Measurements from ENCODE around the gene PKN3. TPM values are rescaled to one million over a fixed set of nuclear protein-coding genes. Genes with fewer than 3 reads are reported as not detected.

PKN3 gene
- total and polyA plus RNA-seq, 2 of the 13 experiments (the other 11 are each of a cell fraction or from before 2014, with no cell fraction given): 10.5 to 13.2 TPM

DNA sequence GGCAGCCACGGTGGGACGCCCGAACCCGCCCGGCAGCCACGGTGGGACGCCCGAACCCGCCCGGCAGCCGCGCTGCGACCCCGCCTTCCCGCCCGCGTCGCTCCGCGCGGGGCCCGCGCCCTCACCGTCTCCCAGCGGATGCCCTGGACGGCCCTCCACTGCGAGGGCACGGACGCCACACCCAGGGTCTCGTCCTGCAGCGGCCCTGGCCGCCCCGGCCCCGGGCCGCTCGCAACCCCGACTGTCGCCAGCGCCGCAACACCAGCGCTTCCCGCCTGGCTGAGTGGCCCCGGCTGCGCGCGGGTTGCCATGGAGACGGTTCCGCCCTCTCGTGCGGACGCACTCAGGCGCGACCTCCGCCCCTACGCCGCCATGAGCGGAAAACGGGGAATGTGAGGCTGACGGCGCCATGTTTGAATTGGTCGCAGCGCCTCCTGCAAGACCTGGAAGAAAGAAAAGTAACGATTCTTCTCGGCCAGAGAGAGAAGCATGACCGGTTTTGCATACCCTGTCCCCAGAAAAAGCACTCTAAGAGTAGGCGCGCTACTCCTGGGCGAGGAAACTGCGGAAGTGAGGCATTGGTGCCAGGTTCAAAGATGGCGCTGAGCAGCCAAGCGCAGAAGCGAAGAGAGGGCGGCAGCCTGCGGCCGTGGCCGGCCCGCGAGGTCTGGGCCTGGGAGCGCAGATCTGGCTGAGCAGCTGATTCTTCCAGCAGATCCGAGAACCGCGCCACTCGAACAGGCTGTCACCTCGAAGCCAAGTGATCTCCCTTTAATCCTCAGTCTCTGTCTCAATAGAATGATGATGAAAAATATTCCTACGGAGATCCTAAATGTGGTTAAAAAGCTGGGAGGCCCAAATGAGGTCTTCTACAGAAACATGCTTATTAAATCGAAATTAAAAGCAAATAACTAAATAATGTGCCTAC is 45.6 kb upstream of the PKN3 start, which contains the start of gene DYNC2I2 (continued):
- no peak for TF ChIP-seq NPAS2 (CRISPR knock-in tag; IDR thresholded peaks at IDR 0.05; ENCODE audit: borderline replicate concordance)
- peak; percentile 49; the same call in 1 of the 2 replicates for TF ChIP-seq ESRRA (CRISPR knock-in tag; IDR thresholded peaks at IDR 0.05; ENCODE audit: low read depth)
- TF ChIP-seq, protein P1, sequence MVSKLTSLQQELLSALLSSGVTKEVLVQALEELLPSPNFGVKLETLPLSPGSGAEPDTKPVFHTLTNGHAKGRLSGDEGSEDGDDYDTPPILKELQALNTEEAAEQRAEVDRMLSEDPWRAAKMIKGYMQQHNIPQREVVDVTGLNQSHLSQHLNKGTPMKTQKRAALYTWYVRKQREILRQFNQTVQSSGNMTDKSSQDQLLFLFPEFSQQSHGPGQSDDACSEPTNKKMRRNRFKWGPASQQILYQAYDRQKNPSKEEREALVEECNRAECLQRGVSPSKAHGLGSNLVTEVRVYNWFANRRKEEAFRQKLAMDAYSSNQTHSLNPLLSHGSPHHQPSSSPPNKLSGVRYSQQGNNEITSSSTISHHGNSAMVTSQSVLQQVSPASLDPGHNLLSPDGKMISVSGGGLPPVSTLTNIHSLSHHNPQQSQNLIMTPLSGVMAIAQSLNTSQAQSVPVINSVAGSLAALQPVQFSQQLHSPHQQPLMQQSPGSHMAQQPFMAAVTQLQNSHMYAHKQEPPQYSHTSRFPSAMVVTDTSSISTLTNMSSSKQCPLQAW (CRISPR knock-in tag; IDR thresholded peaks at IDR 0.05): peak; percentile 93
- TF ChIP-seq PAF1 (CRISPR knock-in tag; IDR thresholded peaks at IDR 0.05): no peak
- TF ChIP-seq ZNF605 (CRISPR knock-in tag; IDR thresholded peaks at IDR 0.05): 0 out of 2 replicates have a peak, but pooled peaks have one; percentile 69
- no peak for TF ChIP-seq ZMYM2 (CRISPR knock-in tag; IDR thresholded peaks at IDR 0.05)
- TF ChIP-seq ZNF274 (CRISPR knock-in tag; IDR thresholded peaks at IDR 0.05): peak; percentile 32
- TF ChIP-seq FOXM1 (CRISPR knock-in tag; IDR thresholded peaks at IDR 0.05): no peak
- TF ChIP-seq CENPBD1 (CRISPR knock-in tag; IDR thresholded peaks at IDR 0.05; ENCODE audit: borderline replicate concordance, low read depth): no peak; the same call in 1 of the 2 replicates
- peak; percentile 71; the same call in 1 of the 2 replicates for TF ChIP-seq ZZZ3 (CRISPR knock-in tag; IDR thresholded peaks at IDR 0.05; ENCODE audit: borderline replicate concordance)
- peak; percentile 83 for TF ChIP-seq REPIN1 (CRISPR knock-in tag; IDR thresholded peaks at IDR 0.05; ENCODE audit: borderline replicate concordance, low read depth)
- TF ChIP-seq, protein P2, sequence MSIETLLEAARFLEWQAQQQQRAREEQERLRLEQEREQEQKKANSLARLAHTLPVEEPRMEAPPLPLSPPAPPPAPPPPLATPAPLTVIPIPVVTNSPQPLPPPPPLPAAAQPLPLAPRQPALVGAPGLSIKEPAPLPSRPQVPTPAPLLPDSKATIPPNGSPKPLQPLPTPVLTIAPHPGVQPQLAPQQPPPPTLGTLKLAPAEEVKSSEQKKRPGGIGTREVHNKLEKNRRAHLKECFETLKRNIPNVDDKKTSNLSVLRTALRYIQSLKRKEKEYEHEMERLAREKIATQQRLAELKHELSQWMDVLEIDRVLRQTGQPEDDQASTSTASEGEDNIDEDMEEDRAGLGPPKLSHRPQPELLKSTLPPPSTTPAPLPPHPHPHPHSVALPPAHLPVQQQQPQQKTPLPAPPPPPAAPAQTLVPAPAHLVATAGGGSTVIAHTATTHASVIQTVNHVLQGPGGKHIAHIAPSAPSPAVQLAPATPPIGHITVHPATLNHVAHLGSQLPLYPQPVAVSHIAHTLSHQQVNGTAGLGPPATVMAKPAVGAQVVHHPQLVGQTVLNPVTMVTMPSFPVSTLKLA (IDR thresholded peaks at IDR 0.05): peak; percentile 56; the same call in 1 of the 2 replicates
- TF ChIP-seq, protein P3, sequence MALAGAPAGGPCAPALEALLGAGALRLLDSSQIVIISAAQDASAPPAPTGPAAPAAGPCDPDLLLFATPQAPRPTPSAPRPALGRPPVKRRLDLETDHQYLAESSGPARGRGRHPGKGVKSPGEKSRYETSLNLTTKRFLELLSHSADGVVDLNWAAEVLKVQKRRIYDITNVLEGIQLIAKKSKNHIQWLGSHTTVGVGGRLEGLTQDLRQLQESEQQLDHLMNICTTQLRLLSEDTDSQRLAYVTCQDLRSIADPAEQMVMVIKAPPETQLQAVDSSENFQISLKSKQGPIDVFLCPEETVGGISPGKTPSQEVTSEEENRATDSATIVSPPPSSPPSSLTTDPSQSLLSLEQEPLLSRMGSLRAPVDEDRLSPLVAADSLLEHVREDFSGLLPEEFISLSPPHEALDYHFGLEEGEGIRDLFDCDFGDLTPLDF (CRISPR knock-in tag; IDR thresholded peaks at IDR 0.05): peak; percentile 96
- TF ChIP-seq MAF1 (CRISPR knock-in tag; IDR thresholded peaks at IDR 0.05; ENCODE audit: borderline replicate concordance): peak; percentile 71; the same call in 1 of the 2 replicates
- TF ChIP-seq, protein P4, sequence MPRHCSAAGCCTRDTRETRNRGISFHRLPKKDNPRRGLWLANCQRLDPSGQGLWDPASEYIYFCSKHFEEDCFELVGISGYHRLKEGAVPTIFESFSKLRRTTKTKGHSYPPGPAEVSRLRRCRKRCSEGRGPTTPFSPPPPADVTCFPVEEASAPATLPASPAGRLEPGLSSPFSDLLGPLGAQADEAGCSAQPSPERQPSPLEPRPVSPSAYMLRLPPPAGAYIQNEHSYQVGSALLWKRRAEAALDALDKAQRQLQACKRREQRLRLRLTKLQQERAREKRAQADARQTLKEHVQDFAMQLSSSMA (CRISPR knock-in tag; IDR thresholded peaks at IDR 0.05): no peak; the same call in 1 of the 2 replicates
- peak; percentile 88 for TF ChIP-seq ZBTB38 (CRISPR knock-in tag; IDR thresholded peaks at IDR 0.05)
- peak; percentile 91 for TF ChIP-seq TAF1 (CRISPR knock-in tag; IDR thresholded peaks at IDR 0.05)
- peak; percentile 84 for TF ChIP-seq ZNF639 (CRISPR knock-in tag; conservative IDR thresholded peaks at IDR 0.05)
- TF ChIP-seq ZNF12 (CRISPR knock-in tag; IDR thresholded peaks at IDR 0.05): peak; percentile 46; the same call in 1 of the 2 replicates
- peak; percentile 92 for TF ChIP-seq RFX1 (IDR thresholded peaks at IDR 0.05)
- 0 out of 2 replicates have a peak, but pooled peaks have one; percentile 84 for TF ChIP-seq NFATC3 (CRISPR knock-in tag; IDR thresholded peaks at IDR 0.05)
